ENCODE data around the gene FKBP1B.

The FKBP1B gene

DNA sequence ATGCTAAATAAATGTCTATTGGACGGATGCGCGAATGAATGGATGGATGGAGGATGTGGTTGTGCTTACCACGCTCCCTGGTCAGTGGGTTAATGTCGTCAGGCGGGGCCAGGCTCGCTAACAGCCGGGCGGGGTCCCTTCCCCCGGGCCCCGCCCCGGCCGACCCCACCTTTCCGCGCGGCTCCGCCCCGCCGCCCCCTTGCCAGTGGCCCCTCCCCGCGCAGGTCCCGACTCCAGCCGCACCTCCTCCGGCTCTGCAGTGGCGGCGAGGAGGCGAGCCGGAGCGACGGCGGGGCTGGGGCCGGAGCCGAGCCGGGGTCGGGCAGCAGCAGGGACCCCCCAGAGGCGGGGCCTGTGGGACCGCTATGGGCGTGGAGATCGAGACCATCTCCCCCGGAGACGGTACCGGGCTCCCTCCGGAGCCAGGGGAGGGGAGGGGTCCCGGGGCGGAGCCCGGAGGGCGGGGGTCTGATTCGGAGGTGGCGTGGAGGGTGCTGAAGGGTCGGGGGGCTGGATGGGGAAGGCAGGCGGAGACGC, at the start of gene FKBP1B:
Gene FKBP1B, plus strand, starts transcription at position 257 of the 537 bp plus-strand sequence. Its CDS starts 109 bp downstream, at position 366.
- H3K4me3 ChIP-seq (ENCODE audit: low read length), result peak within 1 kb of the TSS; percentile 71
- peak; percentile 5 for DNase-seq (ENCODE audit: low read depth)
- no peak for TF ChIP-seq CTCF (conservative IDR thresholded peaks at IDR 0.05; ENCODE audit: low read depth, low read length)

- H3K4me3 ChIP-seq (ENCODE audit: low read length), result no peak overlapping the region
- TF ChIP-seq CTCF (conservative IDR thresholded peaks at IDR 0.05; ENCODE audit: low read depth, low read length), result no peak
- no peak for DNase-seq (ENCODE audit: low read depth)
These were observed 41.8 kb upstream of the FKBP1B start for GRCh38 chr2:24007693-24008092.

DNA sequence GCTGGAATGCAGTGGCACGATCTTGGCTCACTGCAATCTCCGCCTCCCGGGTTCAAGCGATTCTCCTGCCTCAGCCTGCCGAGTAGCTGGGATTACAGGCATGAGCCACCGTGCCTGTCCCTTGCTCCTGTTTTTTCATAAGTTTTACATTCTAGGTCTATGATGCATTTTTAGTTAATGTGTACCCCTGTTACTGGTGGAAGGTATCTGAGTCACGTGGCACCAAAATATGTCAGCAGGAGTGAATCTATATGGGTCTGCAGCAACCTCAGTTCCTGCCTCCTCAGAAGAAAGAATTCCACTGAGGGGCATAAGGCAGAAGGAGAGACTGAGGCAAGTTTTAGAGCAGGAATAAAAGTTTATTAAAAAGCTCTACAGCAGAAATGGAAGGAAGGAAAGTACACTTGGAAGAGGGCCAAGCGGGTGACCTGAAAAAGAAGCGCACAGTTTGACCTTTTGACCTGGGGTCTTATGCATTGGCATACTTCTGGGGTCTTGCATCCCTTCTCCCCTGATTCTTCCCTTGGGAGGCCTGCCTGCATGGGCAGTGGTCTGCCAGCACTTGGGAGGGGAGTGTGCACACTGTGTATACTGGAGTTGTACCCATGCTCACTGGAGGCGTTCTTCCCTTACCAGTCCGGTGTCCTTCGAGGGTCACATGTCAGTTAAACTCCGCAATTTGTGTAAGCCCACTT, 40.7 kb upstream of the FKBP1B start:
- H3K4me3 ChIP-seq (ENCODE audit: low read length), result no peak overlapping the region
- no peak for DNase-seq (ENCODE audit: low read depth)
- no peak for TF ChIP-seq CTCF (conservative IDR thresholded peaks at IDR 0.05; ENCODE audit: low read depth, low read length)

GRCh38 chr2:24009367-24009679, 40.2 kb upstream of the FKBP1B start:
- no peak for TF ChIP-seq CTCF (conservative IDR thresholded peaks at IDR 0.05; ENCODE audit: low read depth, low read length)
- no peak for DNase-seq (ENCODE audit: low read depth)
- H3K4me3 ChIP-seq (ENCODE audit: low read length), result peak overlapping the region; percentile 49

- no peak for DNase-seq (ENCODE audit: low read depth)
- TF ChIP-seq CTCF (conservative IDR thresholded peaks at IDR 0.05; ENCODE audit: low read depth, low read length), result no peak
- H3K4me3 ChIP-seq (ENCODE audit: low read length), result peak within 1 kb of the TSS; percentile 49
These were observed 39.7 kb upstream of the FKBP1B start, which contains the start of gene MFSD2B for GRCh38 chr2:24009680-24010476. TSS of gene MFSD2B (plus strand) at chr2:24010085. CDS start at chr2:24010097, 12 bp downstream.

- DNase-seq (ENCODE audit: low read depth), result no peak
- peak overlapping the region; percentile 49 for H3K4me3 ChIP-seq (ENCODE audit: low read length)
- no peak for TF ChIP-seq CTCF (conservative IDR thresholded peaks at IDR 0.05; ENCODE audit: low read depth, low read length)
These were observed 38.9 kb upstream of the FKBP1B start for GRCh38 chr2:24010477-24011249.
